A673 (cell line): ENCODE results near the gene GDPD3. TPM values are rescaled to one million over a fixed set of nuclear protein-coding genes. Genes with fewer than 3 reads are reported as not detected.

Experiments
- BruUV-seq: library from RNA; stranded (reverse); fragments of 400-500 nt; replicated peaks from 2 replicates; lab custom pipeline; 2021; lab: Mats Ljungman, UMichigan
- CTCF ChIA-PET: fragments of 300-600 bp; sonication (Branson Sonifier 250); formaldehyde crosslinking; loops from one replicate; lab custom pipeline; 2022; ENCODE audit warnings: antibody characterized with exemption; lab: Charles Lee
- POLR2A ChIA-PET: fragments of 300-600 bp; sonication (Branson Sonifier 250); formaldehyde crosslinking; loops from one replicate; lab custom pipeline; 2022; ENCODE audit warnings: antibody characterized with exemption; ENCODE audit not compliant: low non-redundant PET; lab: Charles Lee
- DNase-seq: peaks from one replicate; pipeline ENCODE4 v3.0.0-alpha.2; 2015; ENCODE audit warnings: low spot score
- H3K27ac ChIP-seq: fragments of 200-600 bp; sonication (generic); 2 replicates; pipeline ENCODE4 v1.5.1; 2016; ENCODE audit warnings: mixed run types, low read depth, mild to moderate bottlenecking, mixed read lengths, antibody characterized with exemption, low read length; ENCODE audit not compliant: poor library complexity, severe bottlenecking
- H3K27me3 ChIP-seq: fragments of 200-600 bp; sonication (generic); replicated peaks from 2 replicates; pipeline ENCODE4 v1.6.1; 2017; ENCODE audit warnings: mixed run types, low read depth, mild to moderate bottlenecking, mixed read lengths, antibody characterized with exemption, low read length; ENCODE audit not compliant: insufficient read depth, poor library complexity
- H3K36me3 ChIP-seq: fragments of 200-600 bp; sonication (generic); 2 replicates; pipeline ENCODE4 v1.6.1; 2016; ENCODE audit warnings: mixed run types, mild to moderate bottlenecking, mixed read lengths, antibody characterized with exemption, low read length; ENCODE audit not compliant: insufficient read depth, poor library complexity, severe bottlenecking
- H3K4me1 ChIP-seq: fragments of 200-600 bp; sonication (generic); 2 replicates; pipeline ENCODE4 v1.6.1; 2017; ENCODE audit warnings: mixed run types, mild to moderate bottlenecking, mixed read lengths, antibody characterized with exemption, low read length; ENCODE audit not compliant: insufficient read depth, poor library complexity, severe bottlenecking
- H3K4me3 ChIP-seq: fragments of 200-600 bp; sonication (generic); 2 replicates; pipeline ENCODE4 v1.5.1; 2016; ENCODE audit warnings: low read depth, mixed run types, mild to moderate bottlenecking, mixed read lengths, low read length; ENCODE audit not compliant: poor library complexity, severe bottlenecking
- H3K9me3 ChIP-seq: fragments of 200-600 bp; sonication (generic); 2 replicates; pipeline ENCODE4 v1.6.1; 2016; ENCODE audit warnings: mixed run types, low read depth, mild to moderate bottlenecking, mixed read lengths, antibody characterized with exemption, low read length; ENCODE audit not compliant: poor library complexity, severe bottlenecking
- CTCF ChIP-seq: fragments of 300-800, 200-600 bp; sonication (generic); conservative IDR thresholded peaks from 2 replicates; pipeline ENCODE4 v1.5.1; 2017; ENCODE audit warnings: low read depth, mild to moderate bottlenecking, antibody characterized with exemption, low read length, moderate library complexity, mixed read lengths
- EZH2 ChIP-seq: fragments of 200-600 bp; sonication (generic); IDR thresholded peaks from 2 replicates; pipeline ENCODE4 v1.6.1; 2017; ENCODE audit warnings: borderline replicate concordance, low read depth, mild to moderate bottlenecking, mixed read lengths, antibody characterized with exemption, low read length; ENCODE audit not compliant: poor library complexity, severe bottlenecking
- intact Hi-C: fragments of 100-400 bp; cut with micrococcal nuclease; formaldehyde crosslinking; loops from one replicate; pipeline ENCODE4 v1.10.0; 2022; ENCODE audit not compliant: unreplicated experiment
- total RNA-seq: library from RNA; stranded (reverse); gene quantifications from 2 replicates; pipeline ENCODE4 v1.2.3, GENCODE V29; 2021

The GDPD3 gene
- total RNA-seq, 1 experiment from 2014 or later: 2.5 TPM

DNA sequence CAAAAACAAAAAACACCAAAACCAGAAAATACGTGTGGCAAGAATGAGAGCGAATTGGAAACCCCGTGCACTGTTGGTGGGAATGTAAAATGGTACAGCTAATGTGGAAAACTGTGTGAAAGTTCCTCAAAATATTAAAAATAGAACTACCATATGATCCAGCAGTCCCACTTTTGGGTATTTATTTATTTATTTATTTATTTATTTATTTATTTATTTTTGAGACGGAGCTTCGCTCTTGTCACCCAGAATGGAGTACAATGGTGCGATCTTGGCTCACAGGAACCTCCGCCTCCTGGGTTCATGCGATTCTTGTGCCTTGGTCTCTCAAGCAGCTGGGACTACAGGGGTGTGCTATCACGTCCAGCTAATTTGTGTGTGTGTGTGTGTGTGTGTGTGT lies 39.2 kb upstream of the GDPD3 start:
- no peaks in the 10 kb centered on the region for H3K27me3 ChIP-seq
- BruUV-seq: no TSS peak
- TF ChIP-seq EZH2: no peak
- no peak for TF ChIP-seq CTCF
- intact Hi-C loops: no loop called here
- no peak overlapping the region for H3K4me3 ChIP-seq
- no peaks in the 10 kb centered on the region for H3K36me3 ChIP-seq
- H3K9me3 ChIP-seq: peaks cover 4% of the 10 kb centered on the region
- POLR2A ChIA-PET: no interaction called here
- peaks cover 4% of the 10 kb centered on the region for H3K4me1 ChIP-seq
- CTCF ChIA-PET: no interaction called here
- no peak overlapping the region for H3K27ac ChIP-seq
- no peak for DNase-seq

DNA sequence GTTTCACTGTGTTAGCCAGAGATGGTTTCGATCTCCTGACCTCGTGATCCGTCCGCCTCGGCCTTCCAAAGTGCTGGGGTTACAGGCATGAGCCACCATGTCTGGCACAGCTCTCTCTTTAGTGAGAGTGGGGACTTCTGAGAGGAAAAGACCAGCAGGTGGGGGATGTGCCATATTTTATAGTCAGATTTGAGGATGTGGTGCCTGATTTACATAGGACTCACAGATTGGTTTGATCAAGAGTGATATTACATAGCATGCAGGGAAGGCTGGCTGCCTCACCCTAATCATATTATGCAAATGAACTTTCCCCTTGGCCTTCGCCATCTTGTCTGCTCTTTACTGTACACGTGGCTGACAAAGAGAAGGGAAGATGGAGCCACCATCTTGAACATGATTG lies 37.8 kb upstream of the GDPD3 start:
- ChIA-PET CTCF (no interaction called here), POLR2A (no interaction called here)
- TF ChIP-seq CTCF (no peak), EZH2 (no peak)
- Histone ChIP-seq H3K27ac (no peak overlapping the region), H3K4me3 (no peak overlapping the region), H3K4me1 (peaks cover 4% of the 10 kb centered on the region), H3K27me3 (no peaks in the 10 kb centered on the region), H3K9me3 (peaks cover 4% of the 10 kb centered on the region), H3K36me3 (no peaks in the 10 kb centered on the region)
- intact Hi-C loops: no loop called here
- no TSS peak for BruUV-seq
- DNase-seq: no peak

GRCh38 chr16:30149250-30149930 lies 36.1 kb upstream of the GDPD3 start:
- TF ChIP-seq EZH2 (no peak), CTCF (no peak)
- Histone ChIP-seq H3K36me3 (no peaks in the 10 kb centered on the region), H3K9me3 (peaks cover 4% of the 10 kb centered on the region), H3K27ac (no peak overlapping the region), H3K4me1 (peaks cover 4% of the 10 kb centered on the region), H3K4me3 (no peak overlapping the region), H3K27me3 (no peaks in the 10 kb centered on the region)
- BruUV-seq: no TSS peak
- ChIA-PET POLR2A (no interaction called here), CTCF (no interaction called here)
- DNase-seq: no peak
- intact Hi-C loops: no loop called here
